Gastrocnemius medialis (tissue), 4 donors: ENCODE measurements around the gene CWC27. TPM values are rescaled to one million over a fixed set of nuclear protein-coding genes. Genes with fewer than 3 reads are reported as not detected.

Experiments used
- ATAC-seq, 2 donors: fragments of 150-250 bp; one replicate each; pipeline ENCODE4 v1.9.1; 2016
- DNase-seq, 2 donors: peaks; one replicate each; pipeline ENCODE4 v3.0.0-alpha.2; 2019
- H3K27ac ChIP-seq, 4 donors: fragments of 200-600 bp; sonication (generic); 1 replicate in 1 of 4; 2 replicates in 3 of 4; pipeline ENCODE4 v1.5.1; 2016 to 2018; ENCODE audit warnings: mild to moderate bottlenecking in 2 of 4, moderate library complexity in 1 of 4
- H3K27me3 ChIP-seq, 3 donors: fragments of 200-600 bp; sonication (generic) in 2 of 3; 1 replicate in 1 of 3; 2 replicates in 2 of 3; pipeline versions ENCODE4 v1.5.1 to v1.6.0; 2016 to 2019; ENCODE audit warnings: mild to moderate bottlenecking in 1 of 3, moderate library complexity in 1 of 3
- H3K36me3 ChIP-seq, 2 donors: fragments of 200-600 bp; sonication (generic) in 1 of 2; one replicate each; pipeline ENCODE4 v1.5.1; 2017 to 2018
- H3K4me1 ChIP-seq, 2 donors: fragments of 200-600 bp; sonication (generic) in 1 of 2; one replicate each; pipeline ENCODE4 v1.5.1; 2016 to 2017; ENCODE audit warnings: mild to moderate bottlenecking in 2 of 2
- H3K4me3 ChIP-seq, 4 donors: fragments of 200-600 bp; sonication (generic) in 3 of 4; 1 replicate in 1 of 4; 2 replicates in 3 of 4; pipeline ENCODE4 v1.5.1; 2016 to 2019; ENCODE audit warnings: mild to moderate bottlenecking in 2 of 4
- H3K9me3 ChIP-seq, 3 donors: fragments of 200-600 bp; sonication (generic) in 2 of 3; 1 replicate in 1 of 3; 2 replicates in 2 of 3; pipeline ENCODE4 v1.5.1; 2016 to 2019
- POLR2A ChIP-seq, 2 donors: fragments of 450-650 bp; IDR thresholded peaks; one replicate each; pipeline ENCODE4 v1.6.1; 2017; ENCODE audit warnings: antibody characterized with exemption in 2 of 2, mild to moderate bottlenecking in 2 of 2, moderate library complexity in 2 of 2
- in situ Hi-C, 4 donors: fragments of 200-750 bp; cut with MboI; loops; one replicate each; pipeline versions ENCODE4 v1.15.0 to v1.8.0; 2017; ENCODE audit warnings: low sequenced_read_pairs in 4 of 4
- intact Hi-C: fragments of 100-400 bp; cut with DNase I; formaldehyde crosslinking; loops from one replicate; pipeline ENCODE4 v1.15.1; 2023; ENCODE audit warnings: low total_unique reads
- total RNA-seq, 4 donors: library from RNA; depleted of rRNA; stranded (reverse); fragments of >200 nt; gene quantifications; one replicate each; pipeline versions ENCODE4 v1.1.0 to v1.2.3, GENCODE V29; 2016
- TF ChIP-seq, protein P1 (sequence below), 5 experiments: fragments of 450-650 bp in 3 of 5; fragments of 200-600 bp in 2 of 5; sonication (generic) in 2 of 5; IDR thresholded peaks in 4 of 5; conservative IDR thresholded peaks in 1 of 5; 1 replicate in 4 of 5; 2 replicates in 1 of 5; pipeline ENCODE4 v1.5.1; 2016 to 2019; ENCODE audit warnings: antibody characterized with exemption in 5 of 5, mild to moderate bottlenecking in 3 of 5, moderate library complexity in 3 of 5

CWC27 gene
- total RNA-seq, 4 donors from 2014 or later: 8.4 to 10.7 (median 8.6) TPM

- Histone ChIP-seq H3K4me1 (no peaks in the 10 kb centered on the region), H3K9me3 (no peaks in the 10 kb centered on the region), H3K36me3 (no peaks in the 10 kb centered on the region), H3K27me3 (no peaks in the 10 kb centered on the region), H3K4me3 (no peak overlapping the region), H3K27ac (no peak overlapping the region)
- ATAC-seq (no peak), DNase-seq (no peak)
- in situ Hi-C loops (no loop called here), intact Hi-C loops (no loop called here)
- TF ChIP-seq, protein P1, sequence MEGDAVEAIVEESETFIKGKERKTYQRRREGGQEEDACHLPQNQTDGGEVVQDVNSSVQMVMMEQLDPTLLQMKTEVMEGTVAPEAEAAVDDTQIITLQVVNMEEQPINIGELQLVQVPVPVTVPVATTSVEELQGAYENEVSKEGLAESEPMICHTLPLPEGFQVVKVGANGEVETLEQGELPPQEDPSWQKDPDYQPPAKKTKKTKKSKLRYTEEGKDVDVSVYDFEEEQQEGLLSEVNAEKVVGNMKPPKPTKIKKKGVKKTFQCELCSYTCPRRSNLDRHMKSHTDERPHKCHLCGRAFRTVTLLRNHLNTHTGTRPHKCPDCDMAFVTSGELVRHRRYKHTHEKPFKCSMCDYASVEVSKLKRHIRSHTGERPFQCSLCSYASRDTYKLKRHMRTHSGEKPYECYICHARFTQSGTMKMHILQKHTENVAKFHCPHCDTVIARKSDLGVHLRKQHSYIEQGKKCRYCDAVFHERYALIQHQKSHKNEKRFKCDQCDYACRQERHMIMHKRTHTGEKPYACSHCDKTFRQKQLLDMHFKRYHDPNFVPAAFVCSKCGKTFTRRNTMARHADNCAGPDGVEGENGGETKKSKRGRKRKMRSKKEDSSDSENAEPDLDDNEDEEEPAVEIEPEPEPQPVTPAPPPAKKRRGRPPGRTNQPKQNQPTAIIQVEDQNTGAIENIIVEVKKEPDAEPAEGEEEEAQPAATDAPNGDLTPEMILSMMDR (IDR thresholded peaks at IDR 0.05 in 4 of 5, conservative IDR thresholded peaks at IDR 0.05 in 1 of 5): no peak
- no peak for TF ChIP-seq POLR2A (IDR thresholded peaks at IDR 0.05)
Observed at GRCh38 chr5:64977779-64978178, 209.0 kb downstream of the CWC27 start.

GRCh38 chr5:64978546-64978945 lies 209.8 kb downstream of the CWC27 start:
- Histone ChIP-seq H3K27me3 (no peaks in the 10 kb centered on the region), H3K27ac (no peak overlapping the region), H3K36me3 (no peaks in the 10 kb centered on the region), H3K9me3 (no peaks in the 10 kb centered on the region), H3K4me3 (no peak overlapping the region), H3K4me1 (no peaks in the 10 kb centered on the region)
- in situ Hi-C loops: no loop called here
- intact Hi-C loops: no loop called here
- TF ChIP-seq, protein P1 (IDR thresholded peaks at IDR 0.05 in 4 of 5, conservative IDR thresholded peaks at IDR 0.05 in 1 of 5): no peak
- TF ChIP-seq POLR2A (IDR thresholded peaks at IDR 0.05): no peak
- no peak for DNase-seq
- no peak for ATAC-seq

GRCh38 chr5:64979531-64979930 lies 210.8 kb downstream of the CWC27 start:
- Histone ChIP-seq H3K27ac (no peak overlapping the region), H3K4me1 (no peaks in the 10 kb centered on the region), H3K4me3 (no peak overlapping the region), H3K36me3 (no peaks in the 10 kb centered on the region), H3K9me3 (no peaks in the 10 kb centered on the region), H3K27me3 (no peaks in the 10 kb centered on the region)
- intact Hi-C loops (no loop called here), in situ Hi-C loops (no loop called here)
- no peak for TF ChIP-seq POLR2A (IDR thresholded peaks at IDR 0.05)
- TF ChIP-seq, protein P1 (IDR thresholded peaks at IDR 0.05 in 4 of 5, conservative IDR thresholded peaks at IDR 0.05 in 1 of 5): no peak
- DNase-seq (no peak), ATAC-seq (no peak)

- Histone ChIP-seq H3K9me3 (no peaks in the 10 kb centered on the region), H3K36me3 (no peaks in the 10 kb centered on the region), H3K27ac (no peak overlapping the region), H3K4me3 (no peak overlapping the region), H3K27me3 (no peaks in the 10 kb centered on the region), H3K4me1 (no peaks in the 10 kb centered on the region)
- in situ Hi-C loops: no loop called here
- no peak for DNase-seq
- no peak for TF ChIP-seq POLR2A (IDR thresholded peaks at IDR 0.05)
- TF ChIP-seq, protein P1 (IDR thresholded peaks at IDR 0.05 in 4 of 5, conservative IDR thresholded peaks at IDR 0.05 in 1 of 5): no peak
- intact Hi-C loops: no loop called here
- no peak for ATAC-seq
Observed at GRCh38 chr5:64980176-64980575, 211.4 kb downstream of the CWC27 start.

DNA sequence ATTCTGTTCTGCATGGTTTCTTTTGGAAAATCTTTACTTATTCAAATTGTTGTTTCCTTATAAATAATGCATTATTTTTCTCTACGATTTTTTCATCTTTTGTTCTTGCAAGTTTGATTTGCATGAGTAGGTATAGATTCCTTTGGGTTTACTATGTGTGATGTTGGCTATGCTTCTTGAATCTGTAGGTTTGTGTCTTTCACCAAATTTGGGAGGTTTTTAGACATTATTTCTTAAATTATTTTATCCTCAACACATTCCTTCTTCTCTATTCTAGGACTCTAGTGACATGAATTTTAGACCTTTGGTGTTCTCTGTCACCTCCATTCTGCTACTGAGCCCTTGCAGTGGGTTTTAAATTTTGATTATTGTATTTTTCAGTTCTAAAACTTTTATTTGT lies 219.0 kb downstream of the CWC27 start:
- no peaks in the 10 kb centered on the region for H3K4me1 ChIP-seq
- no peak for ATAC-seq
- no peak overlapping the region for H3K27ac ChIP-seq
- H3K9me3 ChIP-seq: no peaks in the 10 kb centered on the region
- in situ Hi-C loops (no loop called here), intact Hi-C loops (no loop called here)
- TF ChIP-seq, protein P1 (IDR thresholded peaks at IDR 0.05 in 4 of 5, conservative IDR thresholded peaks at IDR 0.05 in 1 of 5): no peak
- TF ChIP-seq POLR2A (IDR thresholded peaks at IDR 0.05): no peak
- no peak for DNase-seq
- no peaks in the 10 kb centered on the region for H3K27me3 ChIP-seq
- no peak overlapping the region for H3K4me3 ChIP-seq
- H3K36me3 ChIP-seq: no peaks in the 10 kb centered on the region
